ENCODE measurements around the gene ASAP2.

The ASAP2 gene

DNA sequence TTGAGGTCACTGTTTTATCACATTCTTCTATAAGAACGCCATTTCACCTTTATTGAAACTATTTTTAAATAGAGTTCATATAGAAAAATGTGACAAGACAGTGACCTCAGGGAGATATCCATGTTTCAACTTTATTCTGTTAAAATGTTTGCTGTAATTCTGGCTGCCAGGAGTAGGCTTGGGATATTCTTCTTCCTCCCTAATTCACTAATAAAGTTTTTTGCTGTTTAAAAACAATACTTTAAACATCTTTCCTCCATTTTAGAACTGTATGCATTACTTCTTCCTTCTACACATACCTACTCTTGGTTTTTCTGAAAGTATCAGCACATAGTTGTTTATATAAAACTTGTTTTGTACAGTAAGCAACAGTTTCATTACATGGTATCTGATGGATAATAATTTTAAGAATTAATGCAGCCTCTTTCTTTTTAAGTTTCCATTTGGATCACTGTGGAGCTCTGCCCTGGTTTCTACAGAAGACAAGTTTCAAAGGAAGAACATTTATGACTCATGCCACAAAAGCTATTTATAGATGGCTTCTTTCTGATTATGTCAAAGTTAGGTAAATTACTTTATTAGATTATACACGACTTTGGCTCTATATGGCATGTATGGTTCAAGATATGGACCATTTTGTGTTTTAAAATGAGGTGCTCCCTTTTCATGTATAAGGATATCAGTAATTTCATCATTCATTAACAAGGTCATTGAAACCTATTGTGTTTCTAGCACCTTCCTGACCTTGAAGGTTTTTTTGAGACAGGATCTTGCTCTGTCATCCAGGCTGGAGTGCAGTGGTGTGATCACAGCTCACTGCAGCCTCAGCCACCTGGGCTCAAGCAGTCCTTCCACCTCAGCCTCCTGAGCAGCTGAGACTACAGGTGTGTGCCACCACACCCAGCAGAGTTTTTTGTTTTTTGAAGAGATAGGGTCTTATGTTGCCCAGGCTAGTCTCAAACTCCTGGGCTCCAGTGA is 224.0 kb downstream of the ASAP2 start:
- DNase-seq (ENCODE audit: low spot score), result no peak

DNA sequence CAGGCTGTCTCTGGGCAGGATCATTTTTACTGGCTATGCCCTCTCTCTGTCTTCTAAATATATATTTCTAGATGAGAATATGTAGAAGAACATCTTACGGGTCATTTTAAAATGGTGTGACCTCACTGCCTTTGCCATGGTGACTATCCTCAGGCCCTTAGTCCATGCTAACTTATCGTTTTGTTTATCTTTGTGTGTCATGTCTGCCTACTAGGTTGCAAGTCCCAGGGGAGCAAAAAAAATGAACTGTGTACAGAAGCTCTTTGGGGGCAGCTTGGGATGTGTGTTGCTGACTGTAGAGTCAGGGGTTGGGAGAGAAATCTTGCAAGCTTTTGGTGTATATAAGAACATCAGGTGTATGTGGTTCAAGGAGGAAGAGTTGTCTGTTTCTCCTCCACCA is 227.9 kb downstream of the ASAP2 start:
- DNase-seq (ENCODE audit: low spot score), result no peak

DNA sequence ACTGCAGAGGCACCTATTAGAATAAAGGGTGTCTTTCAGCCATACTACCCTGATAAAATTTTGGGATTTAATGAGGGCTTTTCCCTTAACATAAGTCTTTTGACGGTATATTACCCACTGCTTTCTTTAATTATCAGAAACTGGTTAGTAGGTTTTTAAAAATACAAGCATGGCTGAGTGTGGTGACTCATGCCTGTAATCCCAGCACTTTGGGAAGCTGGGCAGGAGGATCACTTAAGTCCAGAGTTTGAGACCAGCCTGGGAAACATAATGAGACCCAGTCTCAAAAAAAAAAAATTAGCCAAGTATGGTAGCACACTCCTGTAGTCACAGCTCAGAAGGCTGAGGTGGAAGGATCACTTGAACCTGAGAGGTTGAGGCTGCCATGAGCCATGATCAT is 232.9 kb downstream of the ASAP2 start:
- DNase-seq (ENCODE audit: low spot score), result no peak

DNA sequence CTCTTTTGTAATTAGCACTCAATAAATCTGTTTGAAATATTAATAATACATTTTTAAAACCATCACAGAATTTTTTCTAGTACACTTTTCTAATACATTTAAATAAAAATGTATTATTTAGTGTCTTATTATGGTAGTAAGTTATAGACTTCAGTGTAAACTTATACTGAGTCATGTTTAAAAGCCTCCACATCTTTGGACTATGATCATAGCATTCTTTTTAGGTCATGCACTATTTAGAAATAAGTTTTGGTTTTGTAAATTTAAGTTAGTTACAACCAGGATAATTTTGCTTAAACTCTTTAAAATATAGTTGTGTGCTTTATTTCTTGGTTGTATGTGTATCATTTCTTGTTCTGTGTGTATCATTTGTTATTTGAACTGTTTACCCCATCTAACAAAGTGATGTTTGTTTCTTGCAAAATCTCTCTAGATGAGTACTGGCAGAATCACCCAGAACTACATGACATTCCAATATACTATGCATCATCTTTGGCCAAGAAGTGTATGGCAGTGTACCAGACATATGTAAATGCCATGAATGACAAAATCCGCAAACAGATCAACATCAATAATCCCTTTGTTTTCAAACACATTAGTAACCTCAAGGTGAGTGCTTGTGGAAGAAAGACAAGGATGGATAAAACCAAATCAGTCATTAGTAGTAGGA is 233.6 kb downstream of the ASAP2 start:
- peak; percentile 26 for DNase-seq (ENCODE audit: low spot score)

DNA sequence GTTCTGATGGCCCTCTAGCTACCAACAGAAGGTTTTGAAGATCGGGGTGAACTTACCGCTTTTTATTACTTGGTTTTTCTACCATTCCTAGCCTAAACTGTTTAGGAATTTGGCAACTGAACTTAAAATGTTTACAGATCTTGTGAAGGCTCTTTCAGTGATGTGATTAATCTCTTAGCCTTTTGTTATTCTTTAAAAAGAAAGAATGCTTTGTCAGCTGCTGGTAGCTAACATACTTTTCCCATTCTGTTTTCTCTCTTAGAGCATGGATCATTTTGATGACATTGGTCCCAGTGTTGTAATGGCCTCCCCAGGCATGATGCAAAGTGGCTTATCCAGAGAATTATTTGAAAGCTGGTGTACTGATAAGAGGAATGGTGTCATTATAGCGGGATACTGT is 234.9 kb downstream of the ASAP2 start:
- DNase-seq (ENCODE audit: low spot score), result no peak

DNA sequence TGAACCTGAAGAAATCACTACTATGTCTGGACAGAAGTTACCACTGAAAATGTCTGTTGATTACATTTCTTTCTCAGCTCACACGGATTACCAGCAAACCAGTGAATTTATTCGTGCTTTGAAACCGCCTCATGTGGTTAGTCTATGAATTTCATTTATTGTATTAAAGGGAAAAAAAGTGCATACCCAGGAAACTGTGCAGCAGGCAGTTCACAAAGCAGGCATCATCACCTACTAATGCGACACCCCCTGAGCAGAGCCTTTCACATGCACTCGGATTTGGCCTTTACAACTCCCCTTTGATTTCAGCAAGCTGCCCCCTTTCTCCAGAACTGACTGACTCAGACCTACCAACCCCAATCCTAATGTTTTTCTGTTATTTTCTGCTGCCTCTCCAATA is 236.9 kb downstream of the ASAP2 start:
- no peak for DNase-seq (ENCODE audit: low spot score)

DNA sequence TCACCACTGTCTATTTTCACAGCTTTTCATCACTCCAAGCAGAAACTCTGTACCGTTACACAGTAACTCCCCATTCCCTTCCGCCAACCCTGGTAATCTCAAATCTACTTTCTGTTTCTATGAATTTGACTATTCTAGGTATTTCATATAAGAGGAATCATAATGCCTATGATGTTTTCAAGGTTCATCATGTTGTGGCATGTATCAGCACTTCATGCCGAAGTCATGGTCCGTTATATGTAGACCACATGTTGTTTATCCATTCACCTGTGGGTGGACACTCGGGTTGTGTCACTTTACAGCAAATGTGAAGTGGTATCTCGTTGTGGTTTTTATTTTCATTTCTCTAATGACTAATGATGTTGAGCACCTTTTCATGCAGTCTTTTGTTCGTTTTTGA is 238.5 kb downstream of the ASAP2 start:
- DNase-seq (ENCODE audit: low spot score), result no peak

DNA sequence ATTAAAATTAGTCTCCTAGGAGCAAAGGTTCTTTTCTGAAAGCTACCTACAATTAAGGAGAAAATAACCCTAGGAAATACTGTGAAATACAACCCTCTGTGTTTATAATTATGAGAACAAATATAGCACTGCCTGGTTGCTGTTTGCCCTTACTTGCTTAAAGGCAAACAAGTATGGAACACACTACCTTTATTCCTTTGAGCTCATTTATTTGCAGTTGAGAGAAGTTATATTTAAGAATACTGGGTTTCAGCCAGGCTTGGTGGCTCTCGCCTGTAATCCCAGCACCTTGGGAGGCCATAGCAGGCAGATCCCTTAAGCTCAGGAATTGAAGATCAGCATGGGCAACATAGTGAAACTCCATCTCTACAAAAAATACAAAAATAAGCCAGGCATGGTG is 244.6 kb downstream of the ASAP2 start:
- DNase-seq (ENCODE audit: low spot score), result no peak

Data from AG08396 (cell line).